Measurements from ENCODE around the gene FOXD2. TPM values are rescaled to one million over a fixed set of nuclear protein-coding genes. Genes with fewer than 3 reads are reported as not detected.
A peak's percentile ranks its signal among the peaks of the same experiment; 100 is the strongest.

Gene FOXD2
- polyA plus RNA-seq, 1 of the 3 experiments (the other 2 are of a cell fraction), result not detected

GRCh38 chr1:47439017-47439818 is 1.4 kb downstream of the FOXD2 start:
- WGBS (ENCODE audit: low lambda C conversion rate), result 35% methylated on average over 13 of the region's 86 CpGs

More at GRCh38 chr1:47439017-47439818, 1.4 kb downstream of the FOXD2 start:
- Histone ChIP-seq H3K4me1 (ENCODE audit: control insufficient read depth in 1 of 2, insufficient read depth in 2 of 2, low read depth in 1 of 2, low read length in 1 of 2) (peaks cover 0 to 6% of the 10 kb centered on the region in 2 experiments; a peak in 1 of 4 replicates), H3K4me3 (ENCODE audit: low read depth in 2 of 2, low read length in 1 of 2) (no peak overlapping the region), H3K79me2 (ENCODE audit: insufficient read depth) (no peaks in the 10 kb centered on the region), H3K27me3 (ENCODE audit: insufficient read depth) (peaks cover 82% of the 10 kb centered on the region), H3K4me2 (no peak overlapping the region), H3K9me2 (no peaks in the 10 kb centered on the region), H3K27ac (ENCODE audit: low read depth in 2 of 2, low read length in 1 of 2) (no peak overlapping the region), H3K9me3 (no peaks in the 10 kb centered on the region), H4K20me1 (ENCODE audit: insufficient read depth) (no peaks in the 10 kb centered on the region; the same call in 1 of the 2 replicates), H3K9ac (no peak overlapping the region), H2AFZ (ENCODE audit: low read depth) (no peak overlapping the region), H3K36me3 (replicated peaks in 1 of 2; ENCODE audit: control insufficient read depth in 1 of 2, insufficient read depth in 2 of 2, low read length in 1 of 2) (no peaks in the 10 kb centered on the region), H3F3A (replicated peaks; ENCODE audit: insufficient read depth) (no peaks in the 10 kb centered on the region)
- POLR2A ChIA-PET, result no interaction called here
- DNase-seq, result peak; percentile 50
- CTCF ChIA-PET, result interaction anchor here (0.6 to 28.7 kb wide), 11 partner anchors 8 to 622 kb away, joined by 3 to 1422 read pairs (median 6); no protein-coding TSS in a partner anchor
- TF ChIP-seq FOXJ3 (CRISPR knock-in tag; IDR thresholded peaks at IDR 0.05) (no peak), EZH2phosphoT487 (IDR thresholded peaks at IDR 0.05; ENCODE audit: borderline replicate concordance, low read depth) (no peak; the same call in 1 of the 2 replicates), PBX3 (IDR thresholded peaks at IDR 0.05) (no peak), FOXM1 (IDR thresholded peaks at IDR 0.05; ENCODE audit: low read depth) (no peak), TCF12 (IDR thresholded peaks at IDR 0.05) (no peak), REST (IDR thresholded peaks at IDR 0.05; ENCODE audit: low read depth, low read length) (no peak), GABPA (IDR thresholded peaks at IDR 0.05; ENCODE audit: low read depth) (no peak)
